ENCODE data around the gene GRID1. TPM values are rescaled to one million over a fixed set of nuclear protein-coding genes. Genes with fewer than 3 reads are reported as not detected.
"Not testable (repeated sequence)": the region's sequence is repeated elsewhere in the genome, so short reads cannot be mapped to it uniquely, and the experiment has no call there.

GRID1 gene
- total RNA-seq, 1 donor: not detected

GRCh38 chr10:85713885-85714284, 652.7 kb downstream of the GRID1 start:
- DNase-seq (ENCODE audit: low read depth): no peak
- no peak for TF ChIP-seq CTCF (IDR thresholded peaks at IDR 0.05; ENCODE audit: insufficient read depth, low read depth, low read length)
- no peak overlapping the region for H3K4me3 ChIP-seq (ENCODE audit: low read depth, low read length)

GRCh38 chr10:85702768-85703167, 663.8 kb downstream of the GRID1 start:
- no peak for DNase-seq (ENCODE audit: low read depth)
- TF ChIP-seq CTCF (IDR thresholded peaks at IDR 0.05; ENCODE audit: insufficient read depth, low read depth, low read length): no peak
- no peak overlapping the region for H3K4me3 ChIP-seq (ENCODE audit: low read depth, low read length)

GRCh38 chr10:85699066-85699465, 667.5 kb downstream of the GRID1 start:
- DNase-seq (ENCODE audit: low read depth); H3K4me3 ChIP-seq (ENCODE audit: low read depth, low read length): not testable (repeated sequence)

GRCh38 chr10:85696893-85697292, 669.7 kb downstream of the GRID1 start:
- no peak for DNase-seq (ENCODE audit: low read depth)
- no peak overlapping the region for H3K4me3 ChIP-seq (ENCODE audit: low read depth, low read length)
- no peak for TF ChIP-seq CTCF (IDR thresholded peaks at IDR 0.05; ENCODE audit: insufficient read depth, low read depth, low read length)

GRCh38 chr10:85682621-85683020, 684.0 kb downstream of the GRID1 start:
- H3K4me3 ChIP-seq (ENCODE audit: low read depth, low read length): no peak overlapping the region
- no peak for DNase-seq (ENCODE audit: low read depth)
- TF ChIP-seq CTCF (IDR thresholded peaks at IDR 0.05; ENCODE audit: insufficient read depth, low read depth, low read length): no peak

- H3K4me3 ChIP-seq (ENCODE audit: low read depth, low read length): no peak overlapping the region
- TF ChIP-seq CTCF (IDR thresholded peaks at IDR 0.05; ENCODE audit: insufficient read depth, low read depth, low read length): no peak
- DNase-seq (ENCODE audit: low read depth): no peak
Measured at GRCh38 chr10:85679710-85680109, 686.9 kb downstream of the GRID1 start.

- no peak overlapping the region for H3K4me3 ChIP-seq (ENCODE audit: low read depth, low read length)
- no peak for TF ChIP-seq CTCF (IDR thresholded peaks at IDR 0.05; ENCODE audit: insufficient read depth, low read depth, low read length)
- no peak for DNase-seq (ENCODE audit: low read depth)
Measured at GRCh38 chr10:85679061-85679460, 687.5 kb downstream of the GRID1 start.

All from fibroblast of villous mesenchyme (primary cell).